GM18502 (cell line): ENCODE measurements around the gene CCDC134.

Experiments used
- ATAC-seq: cut with Tn5 transposase; IDR thresholded peaks from one replicate; pipeline ENCODE4 v1.9.1; 2021; ENCODE audit warnings: mild to moderate bottlenecking; ENCODE audit not compliant: unreplicated experiment, poor library complexity

CCDC134 gene

GRCh38 chr22:41782316-41782715 lies 18.2 kb upstream of the CCDC134 start:
- ATAC-seq: no peak

DNA sequence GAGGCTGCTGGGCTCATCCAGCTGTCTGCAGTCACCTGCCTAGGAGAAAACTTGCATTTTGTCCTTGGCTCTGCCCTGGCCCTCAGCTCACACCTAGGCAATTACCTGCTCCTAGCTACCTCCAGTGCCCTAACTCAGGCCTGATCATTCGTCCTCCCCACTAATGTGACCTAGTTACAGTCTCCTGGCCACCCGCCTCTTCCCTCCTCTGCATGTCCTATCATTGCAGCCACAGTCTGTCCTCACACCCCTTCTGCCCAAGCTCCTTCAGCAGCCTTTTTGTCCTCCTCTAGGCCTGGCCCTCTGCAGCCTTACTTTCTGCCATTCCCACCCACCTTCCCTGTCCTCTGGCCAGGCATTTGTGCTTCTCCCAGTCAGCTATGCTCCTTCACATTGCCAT lies 17.7 kb upstream of the CCDC134 start:
- no peak for ATAC-seq

DNA sequence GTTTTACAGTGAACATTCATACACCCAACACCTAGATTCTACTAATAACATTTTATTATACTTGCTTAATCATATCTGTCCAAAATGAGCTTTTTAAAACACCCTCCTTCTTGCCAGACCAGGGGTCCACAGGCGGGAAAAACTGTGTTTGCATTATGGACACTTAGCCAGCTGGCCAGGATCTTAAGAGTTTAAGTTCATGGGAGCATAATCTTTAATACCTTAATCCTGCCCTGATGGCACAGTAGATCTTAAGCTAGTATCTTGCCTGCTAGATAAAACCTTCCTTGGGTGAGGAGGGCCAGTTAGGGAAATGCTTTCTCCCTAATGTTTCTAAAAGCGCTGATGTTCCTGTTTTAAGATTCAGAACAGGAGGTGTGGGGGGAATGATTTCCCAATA lies 13.1 kb upstream of the CCDC134 start:
- ATAC-seq: no peak

- no peak for ATAC-seq
Observed at GRCh38 chr22:41793871-41794270, 6.6 kb upstream of the CCDC134 start.

DNA sequence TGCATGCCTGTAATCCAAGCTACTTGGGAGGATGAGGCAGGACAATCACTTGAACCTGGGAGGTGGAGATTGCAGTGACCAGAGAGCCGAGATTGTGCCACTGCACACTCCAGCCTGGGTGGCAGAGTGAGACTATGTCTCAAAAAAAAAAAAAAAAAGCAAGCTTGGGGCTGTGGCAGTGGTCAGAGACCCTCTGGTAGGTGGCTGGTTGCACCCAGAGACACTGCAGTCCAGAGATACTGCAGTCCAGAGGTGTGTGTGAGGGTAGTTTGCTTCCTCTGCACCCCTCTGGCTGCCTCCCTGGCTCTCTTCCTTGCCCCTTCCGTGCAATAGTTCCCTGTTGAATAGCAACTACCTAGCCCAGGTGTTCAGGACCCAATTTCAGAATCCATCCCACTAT lies 1.7 kb upstream of the CCDC134 start:
- ATAC-seq: no peak

GRCh38 chr22:41799486-41800347 lies 762 bp upstream of the CCDC134 start:
- peak; percentile 31 for ATAC-seq

DNA sequence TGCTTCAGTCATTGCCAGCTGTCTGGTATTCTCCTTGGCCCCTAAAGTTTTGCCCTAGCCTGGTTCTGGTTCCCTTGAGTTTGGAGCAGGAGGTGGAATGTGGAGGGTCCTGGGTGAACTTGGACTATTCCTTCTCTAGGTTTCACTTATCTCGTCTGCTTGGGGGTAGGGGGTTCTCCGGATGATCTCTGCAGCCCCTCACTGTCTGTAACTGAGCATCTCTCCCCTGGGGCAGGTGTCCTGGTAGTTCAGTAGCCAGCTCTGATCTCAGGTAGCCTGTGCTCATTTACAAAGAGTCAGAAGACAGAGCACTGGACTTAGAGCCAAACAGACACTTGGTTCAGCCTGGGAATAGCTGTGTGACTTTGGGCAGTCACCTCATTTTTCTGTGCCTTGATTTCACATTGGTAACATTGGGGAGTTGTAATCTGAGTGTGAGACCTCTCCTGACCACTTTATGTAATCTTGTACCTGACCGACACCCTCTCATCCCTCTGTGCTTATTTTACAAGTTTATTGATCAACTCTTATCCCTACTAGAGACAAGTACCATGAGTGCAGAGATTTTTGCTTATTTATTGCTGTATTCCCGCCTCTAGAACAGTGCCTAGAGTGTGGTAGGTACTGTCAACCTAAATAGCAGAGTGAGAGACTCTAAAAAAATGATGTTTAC lies 804 bp downstream of the CCDC134 start:
- no peak for ATAC-seq

- ATAC-seq: no peak
Observed at GRCh38 chr22:41801886-41802285, 1.4 kb downstream of the CCDC134 start.

GRCh38 chr22:41805639-41806038 lies 5.2 kb downstream of the CCDC134 start:
- ATAC-seq: no peak

GRCh38 chr22:41808400-41808799 lies 7.9 kb downstream of the CCDC134 start:
- no peak for ATAC-seq

- ATAC-seq: no peak
Observed at GRCh38 chr22:41810022-41810421, 9.5 kb downstream of the CCDC134 start.

DNA sequence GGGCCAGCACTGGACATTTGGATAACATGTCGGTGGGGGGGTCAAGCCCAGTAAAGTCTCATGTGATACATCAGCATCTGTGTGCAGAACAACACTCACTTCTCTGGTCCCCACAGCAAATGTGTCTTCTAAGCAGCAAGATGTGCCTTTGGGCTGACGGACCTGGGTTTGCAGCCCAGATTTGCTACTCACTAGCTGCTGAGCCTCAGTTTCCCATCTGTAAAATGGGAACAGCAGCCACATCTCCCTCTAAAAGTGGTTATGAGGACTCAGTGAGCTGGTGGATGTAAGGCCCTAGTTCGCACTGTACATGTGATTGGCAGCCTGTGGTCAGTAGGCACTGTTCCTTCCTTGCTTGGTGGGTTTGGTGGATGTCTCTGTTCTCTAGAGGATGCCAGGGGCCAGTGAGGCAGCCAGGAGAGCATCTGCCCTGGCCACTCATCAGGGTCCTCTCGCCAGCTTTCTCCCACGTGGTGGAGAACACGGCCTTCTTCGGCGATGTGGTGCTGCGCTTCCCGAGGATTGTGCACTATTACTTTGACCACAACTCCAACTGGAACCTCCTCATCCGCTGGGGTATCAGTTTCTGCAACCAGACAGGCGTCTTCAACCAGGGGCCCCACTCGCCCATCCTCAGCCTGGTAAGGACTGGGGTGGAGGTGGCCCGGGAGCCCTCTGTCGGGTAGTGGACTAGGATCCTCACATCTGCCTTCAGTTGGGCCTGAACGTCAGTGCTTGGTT lies 12.5 kb downstream of the CCDC134 start:
- no peak for ATAC-seq

- no peak for ATAC-seq
Observed at GRCh38 chr22:41813726-41814410, 13.4 kb downstream of the CCDC134 start.

- no peak for ATAC-seq
Observed at GRCh38 chr22:41815716-41816115, 15.2 kb downstream of the CCDC134 start.

DNA sequence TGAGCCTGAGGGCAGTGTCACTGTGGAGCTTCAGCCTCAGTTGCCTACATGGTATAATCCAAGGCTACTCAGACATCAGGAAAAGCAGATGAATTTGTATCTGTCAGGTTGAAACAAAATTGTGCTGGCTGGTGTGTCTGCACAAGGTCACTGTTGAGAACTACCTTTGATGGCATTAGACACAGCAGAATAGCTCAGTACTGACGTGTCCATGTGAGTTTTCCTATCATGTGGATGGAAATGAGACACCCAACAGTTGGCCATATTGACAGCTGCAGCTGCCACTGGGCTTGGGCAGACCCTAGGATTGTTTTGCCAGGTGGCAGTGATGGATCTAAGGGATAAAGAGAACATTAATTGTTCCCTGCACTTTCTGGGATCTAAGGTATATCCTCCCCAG lies 15.8 kb downstream of the CCDC134 start:
- ATAC-seq: no peak

- no peak for ATAC-seq
Observed at GRCh38 chr22:41816871-41817270, 16.4 kb downstream of the CCDC134 start.

GRCh38 chr22:41818011-41818410 lies 17.5 kb downstream of the CCDC134 start:
- no peak for ATAC-seq

DNA sequence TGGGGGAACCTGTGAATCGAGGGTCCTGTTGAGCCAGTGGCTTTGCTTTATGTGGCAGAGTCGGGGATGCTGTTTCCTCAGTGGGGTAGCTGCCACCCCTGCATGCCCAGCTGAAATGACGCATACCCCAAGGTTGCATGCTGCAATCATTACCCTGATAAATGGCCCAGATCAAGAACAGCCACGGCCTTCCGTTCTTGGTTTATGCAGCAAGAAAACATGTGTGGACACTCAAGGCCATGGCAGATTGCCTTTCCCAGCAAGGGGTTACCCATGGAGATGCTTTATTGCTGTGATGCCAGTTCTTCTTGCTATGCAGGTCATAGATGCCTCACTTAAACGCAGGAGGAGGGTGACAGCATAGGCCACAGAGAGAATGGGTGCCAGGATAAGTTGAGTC lies 18.1 kb downstream of the CCDC134 start:
- no peak for ATAC-seq

- no peak for ATAC-seq
Observed at GRCh38 chr22:41819257-41819656, 18.8 kb downstream of the CCDC134 start.

DNA sequence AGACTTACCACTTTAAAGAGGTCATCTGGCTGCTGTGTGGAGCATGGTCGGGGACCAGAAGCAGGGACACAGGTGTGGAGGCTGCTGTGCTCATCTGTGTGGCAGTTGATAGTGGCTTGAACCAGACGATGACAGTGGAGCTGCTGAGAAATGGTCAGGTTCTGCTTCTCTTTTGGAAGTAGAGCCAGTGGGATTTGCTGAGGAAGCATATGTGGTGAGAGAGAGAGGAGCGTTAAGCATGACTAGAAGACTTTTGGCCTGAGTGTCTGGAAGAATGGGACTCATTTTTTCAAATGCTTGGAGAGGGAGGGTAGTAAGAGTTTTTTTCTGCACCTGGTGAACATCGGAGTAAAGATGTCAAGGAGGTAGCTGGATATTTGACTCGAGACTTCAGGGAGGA lies 20.0 kb downstream of the CCDC134 start:
- ATAC-seq: no peak
